Measurements from ENCODE around the gene ACBD6. TPM values are rescaled to one million over a fixed set of nuclear protein-coding genes. Genes with fewer than 3 reads are reported as not detected.

ACBD6 gene
- total RNA-seq, 2 donors from 2014 or later, result 17.1 to 25.1 TPM

DNA sequence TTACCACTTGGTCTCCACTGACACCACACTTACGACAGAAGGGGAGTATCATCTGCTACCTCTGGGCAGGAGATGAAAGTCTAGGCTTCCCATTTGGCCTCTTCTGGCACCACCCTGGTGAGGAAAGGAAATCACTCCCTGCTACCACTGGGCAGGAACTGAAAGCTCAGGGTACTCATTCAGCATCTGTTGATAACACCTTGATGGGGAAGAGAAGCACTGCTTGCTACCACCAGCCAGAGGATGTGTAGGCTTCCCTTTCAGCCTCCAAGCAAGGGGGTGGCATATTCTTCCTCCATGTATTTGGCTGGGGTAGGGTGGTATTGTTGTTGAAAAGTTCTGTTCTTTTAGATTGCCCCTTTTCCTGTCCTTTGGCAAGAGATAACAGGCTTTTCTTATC is 115.0 kb downstream of the ACBD6 start:
- intact Hi-C loops (cut with DNase I, micrococcal nuclease), result no loop called here
- DNase-seq (no peak), ATAC-seq (no peak)

DNA sequence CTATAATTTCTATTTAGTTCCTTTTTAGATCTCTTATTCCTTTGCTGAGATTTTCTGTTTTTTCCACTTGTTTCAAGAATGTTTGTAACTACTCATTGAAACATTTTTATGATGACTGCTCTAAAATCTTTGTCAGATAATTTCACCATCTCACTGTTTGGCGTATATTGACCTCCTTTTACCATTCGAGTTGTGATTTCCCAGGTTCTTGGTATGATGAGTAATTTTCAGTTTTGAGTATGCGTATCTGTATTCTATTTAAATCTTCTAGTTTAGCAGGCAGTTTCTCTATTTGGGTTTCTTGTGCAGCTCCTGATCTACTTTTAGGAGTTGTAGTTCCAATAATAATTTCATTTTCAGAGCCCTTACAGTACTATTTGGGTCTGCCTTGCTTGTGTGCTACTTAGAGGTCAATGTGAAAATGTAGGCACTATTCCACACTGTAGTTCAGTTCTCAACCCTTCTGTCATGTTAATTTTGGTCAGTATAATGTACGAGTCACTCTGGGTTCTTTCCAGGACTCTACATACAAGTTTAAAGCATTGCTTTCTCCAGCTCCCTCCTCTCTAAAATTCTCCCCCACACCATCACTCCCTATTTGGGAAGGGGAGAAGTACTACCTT is 115.5 kb downstream of the ACBD6 start:
- intact Hi-C loops (cut with DNase I, micrococcal nuclease), result no loop called here
- ATAC-seq, result no peak
- no peak for DNase-seq

DNA sequence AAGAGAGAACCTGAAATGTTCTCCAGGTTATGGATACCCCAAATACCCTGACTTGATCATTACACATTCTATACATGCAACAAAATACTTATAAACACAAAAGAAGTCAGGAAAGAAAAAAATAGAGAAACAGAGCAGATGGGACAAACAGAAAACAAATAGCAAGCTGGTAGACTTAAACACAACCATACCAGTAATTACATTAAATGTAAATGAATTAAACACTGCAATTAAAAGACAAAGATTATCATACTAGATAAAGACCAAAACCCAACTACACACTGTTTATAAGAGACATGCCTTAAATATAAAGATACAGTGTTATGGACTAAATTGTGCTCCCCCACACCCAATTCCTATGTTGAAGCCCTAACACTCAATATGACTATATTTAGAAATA is 117.2 kb downstream of the ACBD6 start:
- intact Hi-C loops (cut with DNase I, micrococcal nuclease), result no loop called here
- ATAC-seq, result no peak

DNA sequence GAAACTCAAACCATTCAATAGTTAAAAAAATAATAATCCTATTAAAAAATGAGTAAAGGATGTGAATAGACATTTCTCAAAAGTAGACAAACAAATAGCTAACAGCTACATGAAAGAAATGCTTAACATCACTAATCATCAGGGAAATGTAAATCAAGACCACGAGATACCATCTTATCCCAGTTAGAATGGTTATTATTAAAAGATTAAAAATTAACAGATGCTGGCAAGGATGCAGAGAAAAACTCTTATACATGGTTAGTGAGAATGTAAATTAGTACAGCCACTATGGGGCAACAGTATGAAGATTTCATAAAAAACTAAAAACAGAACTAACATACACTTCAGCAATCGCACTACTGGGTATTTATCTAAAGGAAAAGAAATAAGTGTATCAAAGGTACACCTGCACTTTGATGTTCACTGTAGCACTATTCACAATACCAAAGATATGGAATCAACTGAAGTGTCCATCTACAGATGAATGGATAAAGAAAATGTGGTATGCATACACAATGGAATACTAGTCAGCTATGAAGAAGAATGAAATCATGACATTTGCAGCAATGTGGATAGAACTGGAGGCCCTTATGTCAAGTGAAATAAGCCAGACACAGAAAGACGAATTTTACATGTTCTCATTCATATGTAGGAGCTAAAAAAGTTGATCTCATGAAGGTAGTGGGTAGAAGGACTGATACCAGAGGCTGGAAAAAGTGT is 117.9 kb downstream of the ACBD6 start:
- intact Hi-C loops (cut with DNase I, micrococcal nuclease), result no loop called here
- no peak for DNase-seq
- ATAC-seq, result no peak

More for the DNA sequence above, 117.2 kb downstream of the ACBD6 start:
- no peak for DNase-seq

DNA sequence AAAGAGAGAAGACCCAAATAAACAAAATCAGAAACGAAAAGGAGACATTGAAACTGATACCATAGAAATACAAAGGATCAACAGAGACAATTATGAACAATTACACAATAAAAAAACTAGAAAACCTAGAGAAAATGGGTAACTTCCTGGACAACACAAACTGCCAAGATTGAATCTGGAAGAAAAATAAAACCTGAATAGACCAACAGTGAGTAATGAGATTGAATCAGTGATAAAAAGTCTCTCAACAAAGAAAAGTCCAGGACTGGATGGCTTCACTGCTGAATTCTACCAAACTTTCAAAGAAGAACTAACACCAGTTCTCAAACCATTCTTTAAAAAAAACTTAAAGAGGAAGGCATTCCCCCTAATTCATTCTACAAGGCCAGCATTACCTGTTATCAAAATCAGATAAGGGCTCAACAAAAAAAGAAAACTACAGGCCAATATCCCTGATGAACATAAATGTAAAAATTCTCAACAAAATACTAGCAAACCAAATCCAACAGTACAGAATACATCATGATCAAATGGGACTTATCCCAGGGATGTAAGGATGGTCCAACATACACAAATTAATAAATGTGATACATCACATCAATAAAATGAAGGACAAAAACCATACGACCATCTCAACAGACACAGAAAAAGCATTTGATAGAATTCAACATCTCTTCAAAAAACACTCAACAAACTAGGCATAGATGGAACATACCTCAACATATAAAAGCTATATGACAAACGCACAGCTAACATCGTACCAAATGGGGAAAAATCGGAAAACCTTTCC is 119.9 kb downstream of the ACBD6 start:
- no peak for ATAC-seq
- intact Hi-C loops (cut with DNase I, micrococcal nuclease), result no loop called here
- no peak for DNase-seq

DNA sequence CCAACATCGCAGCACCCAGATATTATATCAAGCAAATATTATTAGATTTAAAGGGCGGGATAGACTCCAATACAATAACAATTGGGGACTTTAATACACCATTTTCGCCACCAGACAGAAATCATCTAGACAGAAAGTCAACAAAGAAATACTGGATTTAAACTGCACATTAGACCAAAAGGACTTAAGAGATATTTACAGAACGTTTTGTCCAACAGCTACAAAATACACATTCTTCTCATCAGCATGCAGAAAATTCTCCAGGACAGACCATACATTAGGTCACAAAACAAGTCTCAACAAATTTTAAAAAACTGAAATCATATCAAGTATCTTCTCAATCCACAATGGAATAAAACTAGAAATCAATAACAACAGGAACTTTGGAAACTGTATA is 121.2 kb downstream of the ACBD6 start:
- DNase-seq, result no peak
- intact Hi-C loops (cut with DNase I, micrococcal nuclease), result no loop called here
- ATAC-seq, result no peak

DNA sequence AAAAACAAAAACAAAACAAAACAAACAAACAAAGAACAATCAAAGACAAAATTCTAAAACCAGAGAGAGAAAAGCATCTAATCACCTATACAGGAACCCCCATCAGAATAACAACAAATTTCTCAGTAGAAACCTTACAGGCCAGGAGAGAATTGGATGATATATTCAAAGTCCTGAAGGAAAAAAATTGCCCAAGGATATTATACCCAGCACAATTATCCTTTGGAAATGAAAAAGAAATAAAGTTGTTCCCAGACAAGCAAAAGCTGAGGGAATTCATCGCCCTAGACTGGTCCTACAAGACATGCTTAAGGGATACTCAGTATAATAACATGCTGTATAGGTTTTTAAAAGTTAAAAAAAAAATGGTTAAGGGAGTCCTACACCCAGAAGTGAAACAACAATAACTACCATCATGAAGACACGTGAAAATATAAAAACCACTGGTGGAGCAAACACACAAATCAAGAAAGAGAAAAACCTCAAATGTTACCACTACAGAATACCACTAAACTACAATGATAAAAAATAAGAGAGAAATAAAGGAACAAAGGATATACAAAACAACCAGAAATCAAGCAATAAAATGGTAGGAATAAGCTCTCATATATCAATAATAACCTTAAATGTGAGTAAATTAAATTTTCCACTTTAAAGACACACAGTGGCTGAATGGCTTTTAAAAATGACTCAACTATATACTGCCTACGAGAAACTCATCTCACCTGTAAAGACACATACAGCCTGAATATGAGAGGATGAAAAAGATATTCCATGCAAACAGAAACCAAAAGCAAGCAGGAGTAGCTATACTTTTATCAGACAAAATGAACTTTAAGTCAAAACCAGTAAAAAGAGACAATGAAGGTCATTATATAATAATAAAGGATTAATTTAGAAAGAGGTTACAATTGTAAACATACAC is 121.9 kb downstream of the ACBD6 start:
- DNase-seq (no peak), ATAC-seq (no peak)
- intact Hi-C loops (cut with DNase I, micrococcal nuclease), result no loop called here

DNA sequence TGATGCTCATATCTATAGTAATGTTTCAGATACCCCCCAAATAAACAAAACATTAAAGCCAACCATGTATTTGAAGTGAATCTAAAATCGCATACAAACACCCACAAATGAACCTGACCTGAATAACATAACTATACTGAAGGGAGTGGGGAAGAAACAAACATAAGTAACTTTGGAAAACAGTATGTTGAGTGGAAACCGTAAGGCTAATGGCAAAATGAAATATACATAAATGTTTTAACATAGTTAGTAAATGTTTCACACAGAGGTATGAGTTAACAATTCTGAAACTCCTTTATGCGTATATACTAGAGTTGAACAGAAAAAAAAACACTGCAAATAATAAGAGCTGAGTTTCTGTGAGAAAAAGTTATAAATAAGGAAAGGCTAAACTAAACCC is 125.6 kb downstream of the ACBD6 start:
- ATAC-seq, result no peak
- no peak for DNase-seq
- intact Hi-C loops (cut with DNase I, micrococcal nuclease), result no loop called here

DNA sequence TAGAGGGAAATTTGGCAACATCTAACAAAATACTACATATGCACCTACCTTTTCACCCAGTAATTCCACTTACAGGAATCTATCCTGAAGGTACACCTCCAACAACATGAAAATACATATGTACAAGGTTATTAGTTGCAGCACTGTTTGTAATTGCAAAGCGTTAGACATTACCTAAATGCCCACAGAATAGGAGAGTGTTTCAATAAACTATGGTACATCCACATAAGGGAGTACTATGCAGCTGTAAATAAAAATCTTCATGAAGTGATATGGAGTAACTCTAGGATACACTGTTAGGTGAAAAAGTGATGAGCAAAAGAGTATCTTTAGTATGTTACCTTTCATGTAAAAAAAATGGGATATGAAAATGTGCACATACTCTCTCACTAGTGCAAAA is 126.1 kb downstream of the ACBD6 start:
- no peak for ATAC-seq
- DNase-seq, result no peak
- intact Hi-C loops (cut with DNase I, micrococcal nuclease), result no loop called here

DNA sequence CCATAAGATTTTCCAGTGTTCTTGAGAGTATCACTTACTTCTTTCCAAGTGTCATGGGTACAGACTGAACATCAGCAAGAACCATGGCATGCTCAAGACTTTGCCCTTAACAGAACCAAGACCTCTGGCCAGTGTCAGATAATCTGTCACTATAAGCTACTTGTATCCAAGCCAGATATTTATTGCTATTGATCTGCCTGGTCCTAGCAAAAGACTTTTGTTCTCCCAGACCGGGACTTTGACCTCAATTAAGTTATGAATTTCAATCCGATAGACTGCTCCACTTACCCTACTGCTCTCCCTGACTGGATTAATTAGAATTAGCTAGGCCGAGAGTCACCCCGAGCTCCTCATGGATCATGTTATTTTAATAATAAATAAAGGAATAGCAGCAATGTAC is 129.6 kb downstream of the ACBD6 start:
- intact Hi-C loops (cut with DNase I, micrococcal nuclease), result no loop called here
- DNase-seq, result no peak
- ATAC-seq, result no peak

DNA sequence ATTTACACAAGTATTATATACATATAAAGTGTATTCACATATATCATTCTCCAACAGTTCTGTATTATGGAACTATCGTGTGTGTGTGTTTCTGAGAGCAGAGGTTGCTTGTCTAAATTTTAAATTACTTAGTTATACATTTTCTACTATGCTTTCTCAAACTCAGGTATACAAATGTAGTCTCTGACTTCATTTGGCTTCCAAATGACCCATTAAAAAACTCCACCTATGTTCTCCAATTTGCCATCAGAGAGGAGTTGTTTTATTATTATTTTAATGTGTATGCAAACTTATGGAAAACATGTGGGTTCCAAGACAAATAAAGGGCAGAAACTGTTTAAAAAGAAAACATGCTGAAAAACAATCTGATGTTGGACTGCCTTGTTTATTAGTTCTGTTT is 131.8 kb downstream of the ACBD6 start:
- no peak for DNase-seq
- no peak for ATAC-seq
- intact Hi-C loops (cut with DNase I, micrococcal nuclease), result no loop called here

DNA sequence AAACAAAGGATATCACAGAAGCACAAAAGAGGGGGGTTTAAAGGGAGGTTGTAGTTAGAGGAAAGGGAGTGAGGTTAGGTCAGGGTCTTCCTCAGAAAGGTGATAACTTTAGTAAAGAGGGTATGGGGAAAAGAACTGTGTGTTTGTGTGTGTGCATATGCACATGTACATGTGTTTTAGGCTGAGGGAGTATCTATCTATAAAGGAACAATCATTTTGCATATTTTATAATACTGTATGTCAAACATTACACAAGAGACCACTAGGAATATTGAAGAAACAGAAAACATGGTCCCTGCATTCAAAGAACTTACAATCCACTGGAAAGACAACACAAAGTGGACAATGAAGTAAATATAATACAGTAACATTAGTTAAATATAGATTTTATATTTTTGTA is 132.2 kb downstream of the ACBD6 start:
- intact Hi-C loops (cut with DNase I, micrococcal nuclease), result no loop called here
- no peak for ATAC-seq
- no peak for DNase-seq

DNA sequence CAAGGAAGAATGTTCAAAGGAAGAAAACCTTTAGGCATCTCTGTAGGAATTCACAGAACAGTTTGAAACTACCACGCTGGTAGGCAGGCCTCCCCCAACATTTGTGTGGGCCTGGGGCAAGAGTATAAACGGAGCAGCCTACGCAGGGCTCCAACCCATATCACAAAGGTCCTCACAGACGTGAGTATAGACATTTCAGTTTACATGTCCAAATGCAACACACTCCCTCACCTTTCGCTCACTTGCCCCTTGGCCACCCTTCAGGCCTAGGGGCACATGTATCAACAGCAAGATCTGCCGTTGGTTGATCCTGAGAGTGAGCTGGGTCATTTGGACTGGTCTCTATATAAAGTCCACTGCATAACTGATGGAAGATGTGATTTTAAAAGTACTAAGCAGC is 133.3 kb downstream of the ACBD6 start:
- ATAC-seq (no peak), DNase-seq (no peak)
- intact Hi-C loops (cut with DNase I, micrococcal nuclease), result no loop called here

DNA sequence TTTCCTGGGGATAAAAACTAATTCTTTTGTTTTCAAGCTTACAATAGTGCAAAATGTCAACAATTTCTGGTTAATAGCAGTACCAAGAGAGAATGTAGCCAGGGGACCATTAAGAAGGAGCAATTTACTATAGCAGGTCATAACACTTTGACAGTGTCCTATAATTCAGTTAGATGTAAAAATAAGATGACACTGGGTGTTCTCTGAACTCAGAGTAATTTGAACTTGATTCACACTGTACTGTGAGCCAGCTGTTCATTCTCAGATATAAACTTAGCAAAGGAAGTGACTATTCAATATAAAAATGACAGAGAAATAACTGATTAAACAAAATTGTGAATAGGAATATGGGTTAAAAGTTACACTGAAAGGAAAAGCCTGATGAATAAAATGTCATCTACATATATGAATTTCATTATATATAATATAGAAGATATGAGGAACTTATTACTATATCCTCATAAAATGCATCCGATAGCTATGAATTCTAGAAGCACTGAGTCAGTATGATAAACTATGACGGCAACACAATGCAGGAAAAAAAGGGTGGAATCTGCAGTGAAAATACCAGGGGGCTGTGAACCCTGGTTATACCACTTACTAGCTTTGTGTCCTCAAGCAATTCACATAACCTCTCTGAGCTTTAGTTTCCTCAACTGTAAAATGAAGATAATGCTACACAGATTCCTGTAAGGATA is 135.9 kb downstream of the ACBD6 start:
- ATAC-seq (no peak), DNase-seq (no peak)
- intact Hi-C loops (cut with DNase I, micrococcal nuclease), result no loop called here

DNA sequence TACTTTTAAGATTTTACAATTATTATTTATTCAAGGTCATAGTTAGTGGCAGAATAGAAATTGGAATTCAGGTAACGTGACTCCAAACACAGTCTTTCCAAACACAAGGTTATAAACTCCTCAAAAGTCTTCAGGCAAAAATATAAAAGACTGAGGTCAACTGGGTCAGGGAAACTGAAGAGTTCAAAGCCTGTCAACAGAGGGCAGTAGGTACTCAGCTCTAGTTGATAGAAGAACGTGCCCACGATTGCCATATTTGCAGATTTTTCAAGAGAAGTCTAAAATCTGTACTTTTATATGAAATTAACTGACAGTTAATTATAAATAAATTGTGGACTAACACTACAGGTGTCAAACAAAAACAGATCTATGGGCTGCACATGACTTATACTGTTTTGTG is 137.3 kb downstream of the ACBD6 start:
- ATAC-seq (no peak), DNase-seq (no peak)
- intact Hi-C loops (cut with DNase I, micrococcal nuclease), result no loop called here

DNA sequence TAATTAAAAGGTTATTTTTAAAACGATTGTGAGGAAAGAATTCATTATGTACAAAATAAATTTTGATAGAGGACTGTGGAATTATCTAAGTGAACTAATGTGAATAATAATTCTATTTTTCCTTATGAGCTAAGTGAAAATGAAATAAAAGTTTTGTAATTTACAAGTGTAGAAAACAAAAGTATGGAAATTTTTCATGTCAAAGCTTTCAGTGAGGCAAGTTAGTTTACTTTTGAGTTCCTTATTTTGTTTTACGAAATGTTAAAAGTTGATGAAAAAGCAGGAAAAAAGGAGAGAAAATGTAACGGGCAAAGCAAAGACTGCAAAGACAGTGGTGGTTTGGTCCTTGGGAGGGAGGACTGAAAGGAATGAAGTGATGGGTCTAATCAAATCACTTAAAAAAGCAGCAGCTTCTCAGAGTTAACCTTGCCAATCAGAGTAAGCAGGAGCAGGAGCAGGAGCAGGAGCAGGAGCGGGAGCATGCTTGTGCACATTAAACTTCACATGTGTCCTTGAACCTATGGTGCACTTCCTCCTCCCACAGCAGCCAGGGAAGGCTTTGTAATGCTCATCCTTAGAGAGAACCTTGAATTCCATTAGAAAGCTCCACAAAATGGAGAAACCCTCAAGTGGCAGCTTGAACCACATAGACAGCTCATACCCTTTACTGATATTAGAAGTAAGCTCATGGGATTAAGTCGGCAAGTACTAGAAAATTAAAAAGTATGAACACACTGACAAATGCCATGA is 139.0 kb downstream of the ACBD6 start:
- intact Hi-C loops (cut with DNase I, micrococcal nuclease), result no loop called here
- no peak for ATAC-seq
- no peak for DNase-seq

DNA sequence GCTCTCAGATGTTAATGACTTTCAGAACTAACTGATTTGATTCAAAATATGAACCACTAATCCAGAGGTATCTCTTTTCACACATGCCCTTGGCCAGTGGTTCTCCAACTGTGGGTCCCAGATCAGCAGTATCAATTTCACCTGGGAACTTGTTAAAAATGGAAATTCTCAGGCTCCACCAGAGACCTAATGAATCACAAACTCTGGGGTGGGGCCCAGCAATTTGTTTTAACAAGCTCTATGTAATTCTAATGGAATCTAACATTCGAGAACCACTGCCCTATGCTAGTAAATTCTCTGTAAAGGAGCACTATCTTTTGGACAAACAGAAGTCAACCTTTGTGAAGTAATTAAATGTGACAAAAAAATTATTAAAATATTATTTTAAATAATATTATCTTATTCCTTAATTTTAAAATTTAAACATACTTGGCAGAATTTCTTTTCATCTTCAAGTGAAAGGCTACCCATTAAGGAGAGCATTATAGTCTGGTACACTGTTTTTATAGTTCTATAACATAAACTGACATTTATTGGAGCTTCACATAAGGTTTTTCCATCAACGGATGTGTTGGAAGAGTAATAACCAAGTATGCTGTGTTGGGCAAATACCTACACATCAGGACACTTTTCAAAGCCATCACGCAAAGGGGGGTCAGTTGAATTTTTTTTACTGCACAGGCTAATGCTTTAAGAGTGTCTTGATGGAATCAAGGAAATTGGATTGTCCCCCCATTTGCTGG is 141.9 kb downstream of the ACBD6 start:
- ATAC-seq, result no peak
- no peak for DNase-seq
- intact Hi-C loops (cut with DNase I, micrococcal nuclease), result no loop called here
